Measurements from ENCODE around the gene PIGN.

GRCh38 chr18:62226047-62226446 is 39.2 kb upstream of the PIGN start:
- TF ChIP-seq, protein P1, sequence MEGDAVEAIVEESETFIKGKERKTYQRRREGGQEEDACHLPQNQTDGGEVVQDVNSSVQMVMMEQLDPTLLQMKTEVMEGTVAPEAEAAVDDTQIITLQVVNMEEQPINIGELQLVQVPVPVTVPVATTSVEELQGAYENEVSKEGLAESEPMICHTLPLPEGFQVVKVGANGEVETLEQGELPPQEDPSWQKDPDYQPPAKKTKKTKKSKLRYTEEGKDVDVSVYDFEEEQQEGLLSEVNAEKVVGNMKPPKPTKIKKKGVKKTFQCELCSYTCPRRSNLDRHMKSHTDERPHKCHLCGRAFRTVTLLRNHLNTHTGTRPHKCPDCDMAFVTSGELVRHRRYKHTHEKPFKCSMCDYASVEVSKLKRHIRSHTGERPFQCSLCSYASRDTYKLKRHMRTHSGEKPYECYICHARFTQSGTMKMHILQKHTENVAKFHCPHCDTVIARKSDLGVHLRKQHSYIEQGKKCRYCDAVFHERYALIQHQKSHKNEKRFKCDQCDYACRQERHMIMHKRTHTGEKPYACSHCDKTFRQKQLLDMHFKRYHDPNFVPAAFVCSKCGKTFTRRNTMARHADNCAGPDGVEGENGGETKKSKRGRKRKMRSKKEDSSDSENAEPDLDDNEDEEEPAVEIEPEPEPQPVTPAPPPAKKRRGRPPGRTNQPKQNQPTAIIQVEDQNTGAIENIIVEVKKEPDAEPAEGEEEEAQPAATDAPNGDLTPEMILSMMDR (IDR thresholded peaks at IDR 0.05) = no peak
- TF ChIP-seq POLR2A (IDR thresholded peaks at IDR 0.05) = no peak
